Spleen (tissue), 7 donors: ENCODE data around the gene AGO3.

Experiments used
- POLR2A ChIP-seq, 3 donors: fragments of 450-650 bp; IDR thresholded peaks; one replicate each; pipeline ENCODE4 v1.5.1; 2017; ENCODE audit warnings: antibody characterized with exemption in 3 of 3, mild to moderate bottlenecking in 1 of 3
- TF ChIP-seq, protein P1 (sequence below), 11 experiments: fragments of 200-600 bp in 7 of 11; fragments of 450-650 bp in 4 of 11; sonication (generic) in 4 of 11; IDR thresholded peaks in 8 of 11; conservative IDR thresholded peaks in 3 of 11; 1 replicate in 7 of 11; 2 replicates in 4 of 11; pipeline versions ENCODE4 v1.4.0 to v1.8.0; 2016 to 2021; ENCODE audit warnings: antibody characterized with exemption in 11 of 11, inconsistent platforms in 4 of 11, mild to moderate bottlenecking in 1 of 11
- donor health status: DM: no; HTN: no; CAD: no; lungs with moderate emphysema.
- donor health status: DM: no; HTN: no; CAD: no.
- donor health status: DM: no; HTN: no; CAD: no.

DNA sequence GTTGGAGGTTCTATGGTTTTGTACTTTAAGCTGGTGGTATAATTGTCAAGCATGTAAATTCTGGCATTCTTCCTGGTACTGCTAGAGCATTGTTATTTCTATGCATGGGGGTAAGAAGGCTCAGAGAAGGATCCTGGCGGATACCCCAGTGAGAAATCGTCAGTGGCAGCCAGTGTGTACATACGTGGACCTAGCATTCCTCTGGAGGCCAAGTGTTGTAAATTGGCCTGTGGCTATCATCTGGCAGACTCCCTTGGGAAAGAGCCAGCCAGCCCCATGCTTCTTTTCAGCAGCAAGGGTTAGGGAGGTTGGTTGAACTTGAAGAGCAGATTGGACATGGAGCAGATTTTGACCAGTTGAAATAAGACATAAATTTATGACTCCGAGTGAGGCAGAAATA, 5.2 kb upstream of the AGO3 start:
- TF ChIP-seq, protein P1, sequence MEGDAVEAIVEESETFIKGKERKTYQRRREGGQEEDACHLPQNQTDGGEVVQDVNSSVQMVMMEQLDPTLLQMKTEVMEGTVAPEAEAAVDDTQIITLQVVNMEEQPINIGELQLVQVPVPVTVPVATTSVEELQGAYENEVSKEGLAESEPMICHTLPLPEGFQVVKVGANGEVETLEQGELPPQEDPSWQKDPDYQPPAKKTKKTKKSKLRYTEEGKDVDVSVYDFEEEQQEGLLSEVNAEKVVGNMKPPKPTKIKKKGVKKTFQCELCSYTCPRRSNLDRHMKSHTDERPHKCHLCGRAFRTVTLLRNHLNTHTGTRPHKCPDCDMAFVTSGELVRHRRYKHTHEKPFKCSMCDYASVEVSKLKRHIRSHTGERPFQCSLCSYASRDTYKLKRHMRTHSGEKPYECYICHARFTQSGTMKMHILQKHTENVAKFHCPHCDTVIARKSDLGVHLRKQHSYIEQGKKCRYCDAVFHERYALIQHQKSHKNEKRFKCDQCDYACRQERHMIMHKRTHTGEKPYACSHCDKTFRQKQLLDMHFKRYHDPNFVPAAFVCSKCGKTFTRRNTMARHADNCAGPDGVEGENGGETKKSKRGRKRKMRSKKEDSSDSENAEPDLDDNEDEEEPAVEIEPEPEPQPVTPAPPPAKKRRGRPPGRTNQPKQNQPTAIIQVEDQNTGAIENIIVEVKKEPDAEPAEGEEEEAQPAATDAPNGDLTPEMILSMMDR (IDR thresholded peaks at IDR 0.05 in 8 of 11, conservative IDR thresholded peaks at IDR 0.05 in 3 of 11), result no peak
- no peak for TF ChIP-seq POLR2A (IDR thresholded peaks at IDR 0.05)
